Activated CD4-positive, alpha-beta T cell treated with anti-CD3 and anti-CD28 coated beads for 24 hours (primary cell): ENCODE measurements around the gene CBX8.

ENCODE experiments used
- DNase-seq, 2 donors: peaks; one replicate each; pipeline ENCODE4 v3.0.0-alpha.2; 2020; ENCODE audit warnings: low read depth in 2 of 2

Gene CBX8

DNA sequence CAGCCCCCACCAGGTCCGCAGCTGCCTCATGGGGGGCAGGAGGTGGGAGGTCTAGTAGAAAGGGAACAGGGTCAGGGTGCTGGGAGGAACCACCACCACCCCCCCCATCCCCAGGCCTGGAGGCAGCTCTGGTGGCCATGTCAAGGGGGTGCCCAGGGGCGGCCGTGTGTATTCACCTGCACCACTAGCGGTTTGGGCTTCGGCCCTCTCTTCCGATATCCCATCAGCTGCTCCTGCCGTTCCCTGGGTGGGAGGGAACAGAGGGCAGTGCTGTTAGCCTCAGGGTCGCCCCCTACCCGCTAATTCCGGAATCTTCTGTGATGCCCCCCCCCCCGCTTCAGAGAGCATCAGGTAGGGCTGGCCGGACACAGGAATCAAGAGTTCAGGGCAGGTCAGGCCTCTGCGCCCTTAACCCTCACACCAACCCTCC, 38.6 kb upstream of the CBX8 start:
- DNase-seq, result no peak

GRCh38 chr17:79834565-79835469, 37.9 kb upstream of the CBX8 start:
- DNase-seq, result no peak

- DNase-seq, result no peak
Observed at GRCh38 chr17:79833744-79834564, 37.1 kb upstream of the CBX8 start.

- DNase-seq, result no peak
Observed at GRCh38 chr17:79833110-79833450, 36.2 kb upstream of the CBX8 start.

DNA sequence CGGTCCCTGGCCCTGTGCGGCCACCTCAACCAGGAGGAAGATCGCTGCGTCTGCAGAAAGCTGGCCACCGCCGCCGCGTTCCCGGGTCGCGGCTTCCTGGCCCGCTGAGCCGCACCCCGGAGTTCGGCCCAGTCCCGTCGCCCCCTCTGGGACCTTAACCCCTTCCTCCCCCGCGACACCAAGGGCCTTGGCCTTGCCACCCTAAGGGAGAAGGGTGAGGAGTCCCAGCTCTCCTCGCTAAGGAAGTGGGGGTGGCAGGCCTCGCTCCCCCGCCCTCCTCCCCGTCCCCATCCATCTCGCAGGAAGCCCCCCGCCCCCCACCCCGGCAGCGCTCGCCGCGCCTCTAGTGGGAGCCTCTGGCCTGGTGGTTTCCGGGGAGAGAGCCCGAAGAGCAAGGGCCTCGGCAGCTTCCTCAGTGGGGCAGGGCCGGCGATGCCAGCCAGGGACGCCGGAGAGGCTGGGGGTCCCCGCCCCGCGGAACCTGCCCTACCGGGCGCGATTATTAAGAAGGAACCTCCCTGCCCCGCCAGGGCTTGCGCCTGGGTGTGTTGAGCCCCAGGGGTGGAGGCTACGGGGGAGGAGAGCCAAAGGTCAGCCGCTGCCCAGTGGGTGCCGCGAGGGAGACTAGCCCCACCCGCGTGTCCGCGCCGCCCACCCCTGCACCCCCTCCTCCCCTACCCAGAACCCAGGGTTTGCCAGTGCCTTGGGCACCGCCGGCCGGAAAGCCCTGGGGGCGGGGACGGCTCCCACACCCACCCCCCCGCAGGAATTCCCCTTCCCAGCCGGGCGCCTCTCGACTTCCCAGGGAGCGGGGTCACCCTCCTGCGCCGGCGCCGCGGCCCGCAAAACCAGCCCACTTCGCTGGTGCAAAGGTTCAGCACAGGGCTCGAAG, 35.6 kb upstream of the CBX8 start:
- no peak for DNase-seq

- DNase-seq, result no peak
Observed at GRCh38 chr17:79831265-79832217, 34.7 kb upstream of the CBX8 start.

GRCh38 chr17:79830763-79831264, 33.9 kb upstream of the CBX8 start:
- no peak for DNase-seq

- DNase-seq, result no peak
Observed at GRCh38 chr17:79830303-79830702, 33.4 kb upstream of the CBX8 start.

DNA sequence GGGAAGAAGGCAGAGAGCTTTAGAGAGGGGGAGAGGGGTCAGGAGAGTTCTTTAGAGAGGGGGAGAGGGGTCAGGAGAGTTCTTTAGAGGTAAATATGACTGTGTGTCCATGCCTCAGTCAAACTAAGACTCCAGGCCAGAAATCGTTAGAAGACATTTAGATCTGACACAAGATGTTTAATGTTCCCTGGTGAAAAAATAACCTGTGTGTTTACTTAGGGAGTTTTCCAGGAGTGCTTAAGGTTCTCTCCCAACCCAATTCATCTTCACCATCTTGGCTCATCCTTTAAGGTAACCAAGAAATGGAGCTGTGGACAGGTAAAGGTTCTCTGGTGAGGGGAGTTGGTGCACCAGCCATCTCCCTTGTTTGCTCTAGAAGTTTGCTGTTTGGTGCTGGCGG, 32.6 kb upstream of the CBX8 start:
- no peak for DNase-seq

DNA sequence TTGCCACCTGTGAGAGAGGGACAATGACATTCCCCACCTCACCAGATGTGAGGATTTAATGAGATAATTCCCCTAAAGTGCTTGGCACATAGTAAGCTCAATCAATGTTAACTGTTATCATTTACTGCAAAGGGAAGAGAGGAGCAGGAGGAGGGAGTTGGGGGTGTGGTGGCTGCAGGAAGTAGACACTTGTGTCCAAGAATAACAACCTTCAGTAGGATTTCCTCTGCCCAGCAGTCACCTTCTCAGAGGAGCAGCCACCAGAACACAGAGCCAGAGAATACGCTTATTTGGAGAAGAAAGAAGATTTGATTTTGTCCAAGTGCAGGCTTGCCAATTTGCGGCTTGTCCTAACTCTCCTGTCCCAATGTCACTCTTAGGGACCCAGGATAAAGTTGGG, 32.1 kb upstream of the CBX8 start:
- no peak for DNase-seq

DNA sequence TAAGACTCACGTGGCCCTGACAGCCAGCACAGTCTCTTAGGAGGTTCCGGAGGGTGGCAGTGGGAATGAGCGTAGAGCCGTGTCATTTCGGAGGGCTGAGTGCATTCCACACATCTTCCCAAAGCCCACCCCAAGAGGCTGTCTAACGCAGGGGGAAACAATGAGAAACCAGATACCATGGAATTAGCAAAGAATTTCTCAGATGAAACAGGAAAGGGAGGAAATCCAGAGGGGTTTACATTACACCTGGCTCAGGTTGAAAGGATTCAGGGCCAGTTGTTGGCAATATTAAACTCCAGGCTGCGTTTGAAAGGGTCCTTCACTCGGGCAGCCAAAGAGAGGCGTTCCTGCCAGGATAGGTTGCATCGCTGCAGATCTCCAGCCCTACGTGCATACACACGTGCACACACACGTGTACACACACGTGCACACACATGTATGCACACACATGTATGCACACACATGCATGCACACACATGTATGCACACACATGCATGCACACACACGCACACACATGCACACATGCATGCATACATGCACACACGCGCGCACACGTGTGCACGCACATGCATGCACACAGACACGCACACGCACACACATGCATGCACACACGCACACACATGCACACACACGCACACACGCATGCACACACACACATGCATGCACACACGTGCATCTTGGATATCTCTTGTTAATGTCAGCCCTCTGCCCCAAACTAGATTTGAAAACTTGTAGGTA, 30.1 kb upstream of the CBX8 start:
- no peak for DNase-seq

- no peak for DNase-seq
Observed at GRCh38 chr17:79826204-79826680, 29.4 kb upstream of the CBX8 start.

DNA sequence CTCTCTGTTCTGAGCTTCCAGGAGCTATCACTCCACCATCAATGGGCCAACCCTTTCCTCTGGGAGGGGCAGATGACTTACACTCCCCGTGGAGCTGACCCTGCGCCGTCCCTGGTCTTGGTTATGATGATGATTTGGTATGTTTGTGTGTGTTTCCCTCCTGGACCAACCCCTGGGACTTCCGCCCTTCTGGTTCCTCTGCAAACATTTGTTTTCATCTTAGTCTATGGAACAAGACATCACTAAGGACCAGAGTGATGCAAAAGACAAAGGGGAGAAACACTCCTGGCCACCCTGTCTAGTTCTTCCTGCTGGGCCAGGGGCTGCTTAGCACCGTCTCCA, 28.7 kb upstream of the CBX8 start:
- DNase-seq, result no peak

GRCh38 chr17:79824893-79825579, 28.2 kb upstream of the CBX8 start:
- DNase-seq, result no peak

DNA sequence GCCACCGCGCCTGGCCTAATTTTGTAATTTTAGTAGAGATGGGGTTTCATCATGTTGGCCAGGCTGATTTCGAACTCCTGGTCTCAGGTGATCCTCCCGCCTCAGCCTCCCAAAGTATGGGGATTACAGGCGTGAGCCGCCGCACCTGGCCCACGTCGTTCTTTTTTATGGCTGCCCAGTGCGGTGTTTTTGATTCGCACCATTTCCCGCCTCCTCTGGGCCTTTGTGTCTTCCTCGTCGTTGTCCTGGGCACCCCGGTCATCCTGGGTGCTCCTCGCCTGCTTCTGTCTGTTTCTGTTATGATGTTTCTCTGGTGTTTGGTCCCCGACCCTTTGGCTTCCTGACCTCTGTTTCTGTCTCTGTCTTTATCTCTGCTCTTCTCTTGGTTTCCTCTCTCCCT, 27.4 kb upstream of the CBX8 start:
- no peak for DNase-seq

DNA sequence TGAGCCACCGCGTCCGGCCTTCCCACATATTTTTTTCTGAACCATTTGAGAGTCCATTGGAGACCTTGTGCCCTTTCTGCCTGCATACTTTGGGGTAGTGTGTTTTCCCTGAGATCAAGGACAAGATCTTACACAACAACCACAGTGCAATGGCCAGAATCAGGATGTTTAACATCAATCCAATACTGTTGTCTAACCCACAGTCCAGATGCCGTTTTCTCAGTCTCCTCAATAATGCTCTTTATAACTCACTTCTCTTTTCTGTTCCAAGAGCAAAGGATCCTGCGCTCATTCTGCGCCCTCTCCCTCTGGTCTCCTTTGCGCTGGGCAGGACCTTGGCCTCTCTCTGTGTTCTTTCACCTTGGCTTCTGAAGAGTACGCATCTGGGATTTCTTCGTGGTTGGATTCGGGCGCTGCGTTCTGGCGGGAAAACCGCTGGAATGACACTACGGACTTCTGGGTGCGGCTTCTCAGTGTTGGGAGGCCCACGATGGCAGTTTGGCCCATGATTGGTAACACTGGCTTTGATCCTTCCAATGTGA, 25.8 kb upstream of the CBX8 start:
- DNase-seq, result no peak

DNA sequence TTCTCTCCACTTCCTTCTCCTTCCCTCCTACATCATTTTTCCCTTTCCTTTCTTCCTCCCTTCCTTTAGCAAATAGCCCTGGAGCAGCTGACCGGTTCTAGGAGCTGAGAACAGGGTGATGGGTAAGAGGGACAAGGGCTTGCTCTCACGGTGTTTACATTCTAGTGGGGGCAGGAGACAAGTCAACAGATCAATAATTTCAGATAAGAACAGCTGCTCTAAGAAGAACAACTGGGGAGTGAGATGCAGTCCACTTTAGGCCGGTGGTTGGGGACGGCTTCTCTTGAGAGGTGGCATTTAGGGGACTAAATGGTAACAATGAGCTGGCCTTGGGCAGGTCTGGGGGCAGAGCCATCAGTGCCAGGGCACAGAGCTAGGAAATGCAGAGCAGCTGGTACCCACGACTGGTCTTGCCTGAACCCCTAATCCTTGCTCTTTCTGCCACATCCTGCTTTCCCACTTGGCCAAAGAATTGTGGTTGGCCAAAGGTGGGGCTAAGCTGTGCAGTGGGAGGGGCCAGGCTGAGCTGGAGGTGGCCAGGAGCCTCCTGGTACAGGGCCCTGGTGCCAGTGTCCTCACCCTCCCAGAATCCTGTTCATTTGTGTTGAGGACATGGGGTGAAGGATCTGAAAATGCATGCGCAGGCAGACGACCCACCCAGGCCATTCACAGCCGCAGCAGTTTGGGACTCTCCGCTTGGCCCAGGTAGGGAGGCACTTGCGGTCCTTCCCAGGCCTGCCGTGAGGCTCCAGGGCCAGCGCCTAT, 24.6 kb upstream of the CBX8 start:
- no peak for DNase-seq

DNA sequence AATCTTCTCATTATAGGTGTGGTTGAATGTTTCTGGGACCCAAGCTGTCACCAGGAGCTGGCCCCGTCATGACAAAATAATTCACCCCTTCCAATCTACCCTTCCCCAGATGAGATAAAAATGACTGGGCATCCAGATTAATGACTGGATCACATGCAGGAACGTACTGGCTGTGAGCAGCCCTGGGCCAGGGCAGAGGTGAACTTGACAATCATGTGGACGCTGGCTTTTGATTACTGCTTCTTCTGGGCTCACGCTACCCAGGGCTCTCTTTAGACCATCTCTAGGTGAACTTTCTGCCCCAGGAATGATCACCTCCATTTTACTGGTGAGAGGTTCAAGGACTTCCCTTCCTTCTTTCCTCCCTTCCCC, 24.1 kb upstream of the CBX8 start:
- DNase-seq, result no peak
